ENCODE measurements around the gene AQP2. TPM values are rescaled to one million over a fixed set of nuclear protein-coding genes. Genes with fewer than 3 reads are reported as not detected.
A peak's percentile ranks its signal among the peaks of the same experiment; 100 is the strongest.

The AQP2 gene
- total and polyA plus RNA-seq, 2 of the 4 experiments (the other 2 are of a cell fraction) = not detected

DNA sequence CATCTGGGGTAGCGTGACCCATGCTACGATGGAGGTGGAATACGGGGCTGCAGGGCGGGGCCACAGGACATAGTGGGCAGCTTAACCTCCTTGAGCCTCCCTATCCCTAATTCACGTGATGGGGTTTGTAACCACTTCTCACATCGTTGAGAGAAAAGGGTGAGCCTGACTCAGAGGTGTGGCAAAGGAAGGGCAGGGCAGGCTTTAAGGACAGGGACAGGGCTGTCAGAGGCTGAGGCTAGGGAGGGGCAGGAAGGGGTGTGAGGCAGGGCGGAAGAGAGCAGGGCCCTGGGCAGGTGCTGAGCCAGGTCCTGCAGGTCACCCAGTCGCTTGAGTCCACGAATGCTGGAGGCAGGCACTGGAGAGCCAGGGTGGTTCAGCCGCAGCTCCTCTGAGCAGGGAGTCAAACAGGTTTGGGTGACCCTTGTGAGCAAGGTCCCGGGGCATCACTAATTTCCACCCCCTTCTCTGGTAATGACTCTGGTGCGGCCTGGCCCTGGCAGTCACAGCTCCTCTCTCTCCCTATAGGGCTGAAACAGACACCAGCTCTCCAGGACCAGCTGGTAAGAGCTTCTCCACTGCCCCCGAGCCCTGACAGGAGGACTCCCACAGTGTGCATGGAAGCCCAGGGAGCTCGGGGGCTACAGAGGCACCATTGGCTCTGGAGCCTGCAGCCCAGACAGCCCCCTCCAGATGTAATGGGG, 7.5 kb upstream of the AQP2 start:
- 0 out of 2 replicates have a peak, but pooled peaks cover 3% of the 10 kb centered on the region for H3K9me1 ChIP-seq (ENCODE audit: insufficient read depth, low read length)
- in situ Hi-C loops (cut with MboI; ENCODE audit: low sequenced_read_pairs) (no loop called here), dilution Hi-C loops (cut with HindIII; ENCODE audit: low sequenced_read_pairs, unreplicated experiment) (no loop called here), intact Hi-C loops (cut with micrococcal nuclease) (no loop called here)
- DNase-seq (no peak), ATAC-seq (ENCODE audit: low read depth) (no peak)
- POLR2A ChIA-PET (ENCODE audit: unreplicated experiment) = no interaction called here
- BruUV-seq (replicated peaks) = no TSS peak
- H3K4me1 ChIP-seq (ENCODE audit: control insufficient read depth, insufficient read depth, low read length) = no peaks in the 10 kb centered on the region; the same call in 1 of the 2 replicates
- H3K23ac ChIP-seq (ENCODE audit: low read depth, low read length) = no peak overlapping the region
- no peak overlapping the region for H3K4me2 ChIP-seq (ENCODE audit: low read depth, low read length)
- H3K79me1 ChIP-seq (ENCODE audit: low read depth in 1 of 2, low read length in 2 of 2) = no peaks in the 10 kb centered on the region
- H2AFZ ChIP-seq (replicated peaks; ENCODE audit: low read length, poor library complexity) = peak overlapping the region; percentile 6
- H4K91ac ChIP-seq (ENCODE audit: insufficient read depth, low read depth, low read length) = no peak overlapping the region
- CTCF ChIA-PET = interaction anchor here (1.2 kb wide), 1 partner anchor 12 kb away, joined by 3 read pairs; no protein-coding TSS in a partner anchor
- H2BK15ac ChIP-seq (ENCODE audit: low read depth, low read length) = no peak overlapping the region
- no peaks in the 10 kb centered on the region for H3K9me3 ChIP-seq (ENCODE audit: control insufficient read depth, insufficient read depth, low read length)
- WGBS, 2 experiments (ENCODE audit: extremely low coverage in 2 of 2, insufficient read length in 1 of 2) = 90% methylated on average over 2 of the region's 14 CpGs; no CpG with 5 or more reads in 1 of the 2 experiments
- H2AK9ac ChIP-seq (replicated peaks; ENCODE audit: low read depth, low read length, poor library complexity) = peak overlapping the region; percentile 46
- H2BK120ac ChIP-seq (ENCODE audit: low read depth, low read length) = no peak overlapping the region
- 0 out of 2 replicates have a peak overlapping the region, but pooled peaks have one; percentile 62 for H2AK5ac ChIP-seq (ENCODE audit: low read depth, low read length)
- H4K20me1 ChIP-seq (ENCODE audit: insufficient read depth, low read length) = no peaks in the 10 kb centered on the region
- H3K56ac ChIP-seq (ENCODE audit: extremely low read depth, insufficient read depth, low read length) = no peak overlapping the region
- H3K36me3 ChIP-seq (ENCODE audit: control insufficient read depth, insufficient read depth, low read length) = no peaks in the 10 kb centered on the region
- no peak overlapping the region for H3K27ac ChIP-seq (ENCODE audit: insufficient read depth, low read length)
- H4K5ac ChIP-seq (ENCODE audit: low read depth, low read length) = no peak overlapping the region
- no peak overlapping the region for H3K4ac ChIP-seq (ENCODE audit: low read depth, low read length)
- TF ChIP-seq RCOR1 (IDR thresholded peaks at IDR 0.05; ENCODE audit: insufficient replicate concordance, low read length) (no peak), FOS (IDR thresholded peaks at IDR 0.05; ENCODE audit: low read depth, low read length) (no peak), BHLHE40 (IDR thresholded peaks at IDR 0.05; ENCODE audit: low read depth, low read length) (no peak), NFE2L2 (IDR thresholded peaks at IDR 0.05; ENCODE audit: low read depth, low read length) (no peak), CEBPB (IDR thresholded peaks at IDR 0.05; ENCODE audit: low read depth, low read length) (no peak), CHD1 (IDR thresholded peaks at IDR 0.05; ENCODE audit: low read depth, low read length) (no peak), CTCF (conservative IDR thresholded peaks at IDR 0.05; ENCODE audit: low read depth, low read length) (no peak), ELK1 (IDR thresholded peaks at IDR 0.05; ENCODE audit: borderline replicate concordance, low read depth, low read length) (no peak), MAZ (IDR thresholded peaks at IDR 0.05; ENCODE audit: borderline replicate concordance, low read depth, low read length) (no peak), USF2 (IDR thresholded peaks at IDR 0.05; ENCODE audit: low read depth, low read length) (no peak), MAFK (IDR thresholded peaks at IDR 0.05; ENCODE audit: low read depth, low read length) (no peak), POLR2A (IDR thresholded peaks at IDR 0.05; ENCODE audit: low read depth, low read length) (no peak), MXI1 (IDR thresholded peaks at IDR 0.05; ENCODE audit: borderline replicate concordance, low read depth, low read length) (no peak), SMC3 (IDR thresholded peaks at IDR 0.05; ENCODE audit: low read depth, low read length) (no peak), RFX5 (IDR thresholded peaks at IDR 0.05; ENCODE audit: low read depth, low read length) (no peak), RAD21 (IDR thresholded peaks at IDR 0.05; ENCODE audit: low read length) (no peak)
- H3K14ac ChIP-seq (replicated peaks; ENCODE audit: low read depth, low read length) = no peak overlapping the region
- H3K27me3 ChIP-seq (ENCODE audit: control insufficient read depth, insufficient read depth, low read length) = no peaks in the 10 kb centered on the region
- H3K4me3 ChIP-seq (ENCODE audit: insufficient read depth, low read depth, low read length) = no peak overlapping the region
- no peak overlapping the region for H2BK5ac ChIP-seq (ENCODE audit: low read depth, low read length, poor library complexity, severe bottlenecking)
- no peak overlapping the region for H3K18ac ChIP-seq (ENCODE audit: low read depth, low read length)
- no peak overlapping the region for H2BK20ac ChIP-seq (ENCODE audit: low read depth, low read length)
- no peak overlapping the region for H3K9ac ChIP-seq (ENCODE audit: low read depth, low read length)
- no peak overlapping the region for H4K8ac ChIP-seq (ENCODE audit: low read depth in 2 of 2, low read length in 2 of 2)

Measured in IMR-90 (cell line).